Mesenchymal stem cell (in vitro differentiated cells and primary cell): ENCODE measurements around the gene AKR1C4.

Source experiments
- DNase-seq: peaks from one replicate; pipeline ENCODE4 v3.0.0-alpha.2; 2013
- H2AFZ ChIP-seq: one replicate; pipeline ENCODE4 v1.6.1; 2013; ENCODE audit warnings: low read depth, mild to moderate bottlenecking, control low read depth, inconsistent platforms, low read length, moderate library complexity
- H2AK5ac ChIP-seq: 2 replicates; pipeline ENCODE4 v1.6.1; 2013; ENCODE audit warnings: low read length, moderate library complexity, mild to moderate bottlenecking, inconsistent platforms; ENCODE audit not compliant: severe bottlenecking
- H2BK120ac ChIP-seq: one replicate; pipeline ENCODE4 v1.6.1; 2013; ENCODE audit warnings: low read depth, mild to moderate bottlenecking, inconsistent platforms, low read length, moderate library complexity
- H2BK12ac ChIP-seq, 2 experiments: one replicate each; pipeline ENCODE4 v1.6.1; 2013; ENCODE audit warnings: inconsistent platforms in 2 of 2, low read length in 2 of 2, mild to moderate bottlenecking in 2 of 2, moderate library complexity in 2 of 2, control low read depth in 1 of 2
- H2BK15ac ChIP-seq: one replicate; pipeline ENCODE4 v1.6.1; 2013; ENCODE audit warnings: mild to moderate bottlenecking, low read depth, inconsistent platforms; ENCODE audit not compliant: poor library complexity, severe bottlenecking
- H2BK5ac ChIP-seq: 2 replicates; pipeline ENCODE4 v1.6.1; 2013; ENCODE audit warnings: low read depth, mild to moderate bottlenecking, low read length, control low read depth, inconsistent platforms; ENCODE audit not compliant: poor library complexity, severe bottlenecking
- H3K14ac ChIP-seq, 2 experiments: one replicate each; pipeline ENCODE4 v1.6.1; 2013; ENCODE audit warnings: inconsistent platforms in 2 of 2, low read length in 2 of 2, control low read depth in 1 of 2, mild to moderate bottlenecking in 1 of 2, moderate library complexity in 1 of 2
- H3K18ac ChIP-seq, 2 experiments: one replicate each; pipeline ENCODE4 v1.6.1; 2013; ENCODE audit warnings: inconsistent platforms in 2 of 2, low read length in 2 of 2, control low read depth in 1 of 2, low read depth in 1 of 2, mild to moderate bottlenecking in 1 of 2
- H3K23ac ChIP-seq, 2 experiments: one replicate each; pipeline ENCODE4 v1.6.1; 2013; ENCODE audit warnings: inconsistent platforms in 2 of 2, low read length in 2 of 2, mild to moderate bottlenecking in 2 of 2, moderate library complexity in 2 of 2, control low read depth in 1 of 2
- H3K27ac ChIP-seq: 2 replicates; pipeline ENCODE4 v1.5.1; 2013; ENCODE audit warnings: mild to moderate bottlenecking, moderate library complexity, low read length, control low read depth, inconsistent platforms; ENCODE audit not compliant: poor library complexity, severe bottlenecking
- H3K27me3 ChIP-seq, 2 experiments: 2 replicates each; pipeline versions ENCODE4 v1.6.1 to v1.7.0; 2013; ENCODE audit warnings: low read length in 2 of 2, mild to moderate bottlenecking in 2 of 2, moderate library complexity in 2 of 2, control low read depth in 1 of 2, inconsistent platforms in 1 of 2; ENCODE audit not compliant: control insufficient read depth in 1 of 2, insufficient read depth in 1 of 2
- H3K36me3 ChIP-seq, 2 experiments: 2 replicates each; pipeline versions ENCODE4 v1.6.1 to v1.7.0; 2013; ENCODE audit warnings: low read length in 2 of 2, control low read depth in 1 of 2, inconsistent platforms in 1 of 2, low read depth in 1 of 2, mild to moderate bottlenecking in 1 of 2; ENCODE audit not compliant: insufficient read depth in 2 of 2, control insufficient read depth in 1 of 2
- H3K4ac ChIP-seq, 2 experiments: one replicate each; pipeline ENCODE4 v1.6.1; 2013; ENCODE audit warnings: inconsistent platforms in 2 of 2, low read length in 2 of 2, mild to moderate bottlenecking in 2 of 2, moderate library complexity in 2 of 2, control low read depth in 1 of 2, low read depth in 1 of 2
- H3K4me1 ChIP-seq: 2 replicates; pipeline ENCODE4 v1.6.1; 2013; ENCODE audit warnings: low read depth, low read length, control low read depth; ENCODE audit not compliant: control insufficient read depth, insufficient read depth
- H3K4me2 ChIP-seq: 2 replicates; pipeline ENCODE4 v1.6.1; 2013; ENCODE audit warnings: low read length, mild to moderate bottlenecking, inconsistent platforms; ENCODE audit not compliant: poor library complexity, severe bottlenecking
- H3K4me3 ChIP-seq, 2 experiments: 2 replicates each; pipeline versions ENCODE4 v1.5.1 to v1.7.0; 2013; ENCODE audit warnings: low read length in 2 of 2, mild to moderate bottlenecking in 2 of 2, control low read depth in 1 of 2, low read depth in 1 of 2; ENCODE audit not compliant: insufficient read depth in 1 of 2
- H3K79me1 ChIP-seq: replicated peaks from 2 replicates; pipeline ENCODE4 v1.6.1; 2013; ENCODE audit warnings: mild to moderate bottlenecking, control low read depth, low read length, inconsistent platforms; ENCODE audit not compliant: poor library complexity, severe bottlenecking
- H3K9ac ChIP-seq: 2 replicates; pipeline ENCODE4 v1.7.0; 2013; ENCODE audit warnings: mild to moderate bottlenecking, low read length, moderate library complexity
- H3K9me3 ChIP-seq: 2 replicates; pipeline ENCODE4 v1.7.0; 2013; ENCODE audit warnings: mild to moderate bottlenecking, low read length; ENCODE audit not compliant: control insufficient read depth
- H4K8ac ChIP-seq: one replicate; pipeline ENCODE4 v1.6.1; 2013; ENCODE audit warnings: inconsistent platforms, mild to moderate bottlenecking, low read length, moderate library complexity
- H4K91ac ChIP-seq: one replicate; pipeline ENCODE4 v1.6.1; 2013; ENCODE audit warnings: mild to moderate bottlenecking, low read length, inconsistent platforms
- WGBS: methylation state at CpG from one replicate; pipeline ENCODE4 v1.1.7; 2013; ENCODE audit warnings: mixed read lengths; 5-methylcytosine and 5-hydroxymethylcytosine counted together

The AKR1C4 gene

DNA sequence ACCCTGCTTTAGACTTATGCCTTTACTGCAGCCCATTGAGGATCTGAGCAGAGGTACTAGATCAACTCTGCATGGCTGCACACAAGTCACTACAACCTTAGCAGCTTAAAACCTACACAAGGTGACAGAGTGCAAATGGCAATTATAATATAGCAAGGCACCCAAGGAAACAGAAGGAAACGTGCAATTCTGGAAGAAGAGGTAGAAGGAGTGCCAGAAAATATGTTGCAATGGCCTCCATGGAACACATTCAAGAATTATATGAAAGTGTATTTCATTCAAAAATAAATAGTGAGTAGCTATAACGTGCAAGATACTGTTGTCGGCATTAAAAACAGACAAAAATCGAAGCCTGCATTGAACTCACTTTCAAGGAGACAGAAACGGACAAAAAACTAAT is 8.8 kb upstream of the AKR1C4 start:
- H2BK120ac ChIP-seq: no peak overlapping the region
- 40% methylated on average over 1 of the region's 5 CpGs for WGBS

DNA sequence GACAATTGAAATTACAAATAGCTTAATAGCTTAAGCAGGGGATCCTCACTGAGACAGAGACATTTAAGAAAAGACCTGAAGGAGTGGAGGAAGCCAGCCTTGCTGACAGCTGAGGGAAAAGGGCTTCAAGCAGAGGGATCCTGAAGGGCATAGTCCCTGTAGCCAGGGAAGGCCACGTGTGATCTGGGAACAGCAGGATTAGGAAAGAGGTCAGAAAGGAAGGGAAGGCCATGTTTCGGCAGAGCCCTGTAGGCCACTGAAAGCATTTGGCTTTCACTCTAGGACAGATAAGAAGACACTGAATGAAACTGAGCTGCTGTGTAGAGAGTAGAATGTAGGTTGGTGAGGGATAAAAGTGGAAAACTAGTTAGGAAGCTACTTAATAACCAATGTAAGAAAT is 8.3 kb upstream of the AKR1C4 start:
- H2AK5ac ChIP-seq: no peak overlapping the region
- 60% methylated on average over 2 of the region's 2 CpGs for WGBS

More for the DNA sequence above, 8.8 kb upstream of the AKR1C4 start:
- Histone ChIP-seq H3K9ac (no peak overlapping the region), H2AK5ac (no peak overlapping the region), H3K27ac (no peak overlapping the region), H3K4me2 (no peak overlapping the region), H3K4me3 (no peak overlapping the region), H3K18ac (no peak overlapping the region), H3K4me1 (no peaks in the 10 kb centered on the region), H3K4ac (no peak overlapping the region), H3K36me3 (no peaks in the 10 kb centered on the region), H3K14ac (no peak overlapping the region), H2BK5ac (no peak overlapping the region), H2BK12ac (no peak overlapping the region), H3K27me3 (no peaks in the 10 kb centered on the region), H3K23ac (no peak overlapping the region), H4K8ac (no peak overlapping the region), H2BK15ac (no peak overlapping the region), H3K9me3 (no peaks in the 10 kb centered on the region), H4K91ac (no peak overlapping the region), H3K79me1 (no peaks in the 10 kb centered on the region), H2AFZ (no peak overlapping the region)
- DNase-seq: no peak

DNA sequence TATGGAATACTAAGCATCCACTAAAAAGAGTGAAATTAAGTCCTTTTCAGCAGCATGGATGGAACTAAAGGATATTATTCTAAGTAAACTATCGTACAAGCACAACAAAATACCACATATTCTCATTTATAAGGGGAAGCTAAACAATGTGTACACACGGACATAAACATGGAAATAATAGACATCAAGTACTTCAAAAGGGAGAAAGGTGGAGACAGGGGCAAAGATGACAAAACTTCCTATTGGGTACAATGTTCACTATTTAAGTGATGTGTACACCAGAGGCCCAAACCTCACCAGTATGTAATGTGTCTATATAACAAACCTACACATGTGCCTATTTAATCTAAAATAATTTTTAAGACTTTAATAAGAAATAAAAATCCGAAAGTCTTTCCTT is 2.2 kb upstream of the AKR1C4 start:
- no peak overlapping the region for H3K9ac ChIP-seq
- H3K36me3 ChIP-seq: no peaks in the 10 kb centered on the region
- H4K91ac ChIP-seq: no peak overlapping the region
- no peak overlapping the region for H2AK5ac ChIP-seq
- H3K18ac ChIP-seq: no peak overlapping the region
- no peak overlapping the region for H4K8ac ChIP-seq
- no peak for DNase-seq
- no peak overlapping the region for H3K4me3 ChIP-seq
- no peaks in the 10 kb centered on the region for H3K27me3 ChIP-seq
- H2BK120ac ChIP-seq: no peak overlapping the region
- H3K4me2 ChIP-seq: no peak overlapping the region
- no peak overlapping the region for H3K23ac ChIP-seq
- no peaks in the 10 kb centered on the region for H3K79me1 ChIP-seq
- H2BK12ac ChIP-seq: no peak overlapping the region
- no CpG with 5 or more reads among the region's 3 CpGs for WGBS
- no peaks in the 10 kb centered on the region for H3K9me3 ChIP-seq
- no peak overlapping the region for H3K27ac ChIP-seq
- no peak overlapping the region for H3K4ac ChIP-seq
- no peaks in the 10 kb centered on the region for H3K4me1 ChIP-seq
- no peak overlapping the region for H2BK5ac ChIP-seq
- no peak overlapping the region for H2BK15ac ChIP-seq
- H2AFZ ChIP-seq: no peak overlapping the region
- no peak overlapping the region for H3K14ac ChIP-seq

More for the DNA sequence above, 8.3 kb upstream of the AKR1C4 start:
- no peak overlapping the region for H3K18ac ChIP-seq
- H3K4ac ChIP-seq: no peak overlapping the region
- H2BK12ac ChIP-seq: no peak overlapping the region
- no peak overlapping the region for H3K23ac ChIP-seq
- H2BK5ac ChIP-seq: no peak overlapping the region
- H2AFZ ChIP-seq: no peak overlapping the region
- H4K8ac ChIP-seq: no peak overlapping the region
- no peak overlapping the region for H3K4me2 ChIP-seq
- H3K36me3 ChIP-seq: no peaks in the 10 kb centered on the region
- no peak overlapping the region for H4K91ac ChIP-seq
- H2BK120ac ChIP-seq: no peak overlapping the region
- no peaks in the 10 kb centered on the region for H3K27me3 ChIP-seq
- DNase-seq: no peak
- no peaks in the 10 kb centered on the region for H3K79me1 ChIP-seq
- H3K4me3 ChIP-seq: no peak overlapping the region
- H2BK15ac ChIP-seq: no peak overlapping the region
- H3K9me3 ChIP-seq: no peaks in the 10 kb centered on the region
- H3K9ac ChIP-seq: no peak overlapping the region
- no peak overlapping the region for H3K27ac ChIP-seq
- H3K14ac ChIP-seq: no peak overlapping the region
- H3K4me1 ChIP-seq: no peaks in the 10 kb centered on the region

DNA sequence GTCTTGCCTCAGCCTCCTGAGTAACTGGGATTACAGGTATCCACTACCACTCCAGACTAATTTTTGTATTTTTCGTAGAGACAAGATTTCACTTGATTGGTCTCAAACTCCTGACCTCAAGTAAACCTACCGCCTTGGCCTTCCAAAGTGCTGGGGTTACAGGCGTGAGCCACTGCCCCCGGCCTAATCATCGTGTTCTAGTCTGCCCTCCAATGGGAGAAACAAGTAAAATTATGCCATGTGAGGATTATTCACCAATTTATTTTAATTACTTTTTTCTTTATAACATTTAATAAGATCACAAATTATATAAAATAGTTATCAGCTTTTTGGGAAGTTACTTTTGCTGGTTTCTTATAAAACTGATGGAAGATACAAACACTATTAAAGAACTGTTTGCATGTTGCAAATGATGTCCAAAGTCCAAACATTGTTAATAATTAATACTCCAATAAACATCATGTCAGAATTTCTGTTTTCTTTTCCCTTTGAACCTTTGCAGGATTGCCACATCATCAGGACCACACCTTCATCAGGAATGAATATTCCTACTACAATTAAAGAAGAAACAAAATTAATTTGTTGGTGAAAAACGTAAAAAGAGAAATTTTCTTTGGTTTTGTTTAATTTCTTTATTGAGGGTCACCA is 786 bp upstream of the AKR1C4 start:
- Histone ChIP-seq H2BK120ac (no peak overlapping the region), H3K36me3 (no peaks in the 10 kb centered on the region), H3K4me1 (no peaks in the 10 kb centered on the region), H2AFZ (no peak overlapping the region), H3K14ac (no peak overlapping the region), H4K8ac (no peak overlapping the region), H3K4ac (no peak overlapping the region), H3K18ac (no peak overlapping the region), H3K4me3 (no peak overlapping the region), H3K9ac (no peak overlapping the region), H3K9me3 (no peaks in the 10 kb centered on the region), H3K23ac (no peak overlapping the region), H2BK12ac (no peak overlapping the region), H3K27ac (no peak overlapping the region), H2BK5ac (no peak overlapping the region), H2AK5ac (no peak overlapping the region), H4K91ac (no peak overlapping the region), H3K27me3 (no peaks in the 10 kb centered on the region), H3K79me1 (no peaks in the 10 kb centered on the region), H2BK15ac (no peak overlapping the region), H3K4me2 (no peak overlapping the region)
- WGBS: 85% methylated on average over 3 of the region's 6 CpGs
- no peak for DNase-seq
